Measurements from ENCODE around the gene OGFOD1. TPM values are rescaled to one million over a fixed set of nuclear protein-coding genes. Genes with fewer than 3 reads are reported as not detected.

The OGFOD1 gene
- total and polyA plus RNA-seq, 2 donors = 18.8 to 26.0 TPM

DNA sequence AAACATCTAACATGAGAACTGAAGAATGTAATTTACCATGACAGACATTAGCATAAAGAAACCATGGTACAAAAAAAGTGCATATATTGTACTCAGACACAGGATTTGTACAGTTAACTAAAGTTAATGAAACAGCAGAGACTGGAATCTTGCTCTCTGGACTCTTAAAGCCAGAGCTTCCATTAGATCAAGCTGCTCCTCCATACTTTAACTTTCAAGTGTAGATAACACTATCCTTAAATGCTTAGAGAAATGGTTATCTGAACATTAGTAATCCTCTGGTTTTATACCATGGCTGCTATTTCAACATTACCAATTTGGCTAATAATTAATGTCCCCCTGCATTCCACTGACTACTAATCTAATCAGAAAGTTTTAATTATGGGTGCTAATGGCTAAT is 3.3 kb upstream of the OGFOD1 start:
- no peak for DNase-seq (ENCODE audit: low read depth in 6 of 9, low spot score in 9 of 9)
- no peak overlapping the region for H3K27ac ChIP-seq (ENCODE audit: low read depth in 1 of 2, low read length in 1 of 2)
- peaks cover 19 to 21% of the 10 kb centered on the region in 2 donors for H3K4me1 ChIP-seq (ENCODE audit: control insufficient read depth in 2 of 2, insufficient read depth in 2 of 2, low read length in 2 of 2)
- peaks cover 10 to 31% of the 10 kb centered on the region in 2 donors for H3K36me3 ChIP-seq (ENCODE audit: control insufficient read depth in 2 of 2, insufficient read depth in 2 of 2, low read length in 1 of 2)
- H3K4me3 ChIP-seq (ENCODE audit: low read length in 2 of 2) = no peak overlapping the region
- no peaks in the 10 kb centered on the region for H3K27me3 ChIP-seq (ENCODE audit: control insufficient read depth in 2 of 2, insufficient read depth in 1 of 2, low read length in 1 of 2)
- peaks cover 0 to 3% of the 10 kb centered on the region in 2 donors for H3K9me3 ChIP-seq (ENCODE audit: control insufficient read depth in 2 of 2, insufficient read depth in 1 of 2, low read length in 1 of 2)

DNA sequence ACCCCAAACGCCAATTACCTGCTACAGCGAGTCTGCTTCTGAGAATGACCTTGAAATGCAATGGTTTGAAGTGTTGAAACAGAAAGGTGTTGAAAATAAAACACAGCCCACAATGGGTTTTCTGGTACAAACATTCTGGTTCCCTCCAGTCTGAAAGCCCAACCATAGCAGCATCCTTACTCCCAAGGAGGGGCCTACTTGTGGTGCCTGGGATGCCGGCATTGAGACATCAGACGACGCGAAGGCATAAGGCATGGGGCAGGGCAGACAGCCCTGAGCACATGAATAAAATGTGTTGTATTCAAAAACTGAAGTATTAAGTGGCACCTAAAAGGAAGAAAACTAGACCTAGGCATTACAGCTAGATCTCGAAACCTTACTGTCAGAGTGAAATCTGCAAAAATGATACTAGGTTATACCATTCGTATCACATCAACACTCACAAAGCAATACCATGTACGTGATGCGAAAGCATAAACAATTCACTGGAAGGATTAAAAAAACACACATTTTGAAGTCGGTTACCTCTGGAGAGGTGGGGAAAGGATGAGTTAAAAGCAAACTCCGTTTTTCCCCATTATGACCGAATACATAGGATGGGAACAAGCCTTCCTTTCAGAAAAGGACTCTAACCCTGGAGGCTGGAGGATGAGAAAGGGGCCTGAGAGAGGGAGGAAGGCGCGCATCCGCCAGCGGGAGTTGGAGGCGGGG is 924 bp upstream of the OGFOD1 start:
- peaks cover 0 to 3% of the 10 kb centered on the region in 2 donors for H3K9me3 ChIP-seq (ENCODE audit: control insufficient read depth in 2 of 2, insufficient read depth in 1 of 2, low read length in 1 of 2)
- peak overlapping the region; percentile 79 to 88 for H3K27ac ChIP-seq (ENCODE audit: low read depth in 1 of 2, low read length in 1 of 2)
- peaks cover 0 to 38% of the 10 kb centered on the region in 2 donors for H3K36me3 ChIP-seq (ENCODE audit: control insufficient read depth in 2 of 2, insufficient read depth in 2 of 2, low read length in 1 of 2)
- peaks cover 19 to 21% of the 10 kb centered on the region in 2 donors for H3K4me1 ChIP-seq (ENCODE audit: control insufficient read depth in 2 of 2, insufficient read depth in 2 of 2, low read length in 2 of 2)
- no peaks in the 10 kb centered on the region for H3K27me3 ChIP-seq (ENCODE audit: control insufficient read depth in 2 of 2, insufficient read depth in 1 of 2, low read length in 1 of 2)
- peak overlapping the region; percentile 66 to 98 for H3K4me3 ChIP-seq (ENCODE audit: low read length in 2 of 2)
- peak in 4 of 9 donors; percentile 30 to 69 (median 44) for DNase-seq (ENCODE audit: low read depth in 6 of 9, low spot score in 9 of 9)
- WGBS = 19% methylated on average over 18 of the region's 18 CpGs

DNA sequence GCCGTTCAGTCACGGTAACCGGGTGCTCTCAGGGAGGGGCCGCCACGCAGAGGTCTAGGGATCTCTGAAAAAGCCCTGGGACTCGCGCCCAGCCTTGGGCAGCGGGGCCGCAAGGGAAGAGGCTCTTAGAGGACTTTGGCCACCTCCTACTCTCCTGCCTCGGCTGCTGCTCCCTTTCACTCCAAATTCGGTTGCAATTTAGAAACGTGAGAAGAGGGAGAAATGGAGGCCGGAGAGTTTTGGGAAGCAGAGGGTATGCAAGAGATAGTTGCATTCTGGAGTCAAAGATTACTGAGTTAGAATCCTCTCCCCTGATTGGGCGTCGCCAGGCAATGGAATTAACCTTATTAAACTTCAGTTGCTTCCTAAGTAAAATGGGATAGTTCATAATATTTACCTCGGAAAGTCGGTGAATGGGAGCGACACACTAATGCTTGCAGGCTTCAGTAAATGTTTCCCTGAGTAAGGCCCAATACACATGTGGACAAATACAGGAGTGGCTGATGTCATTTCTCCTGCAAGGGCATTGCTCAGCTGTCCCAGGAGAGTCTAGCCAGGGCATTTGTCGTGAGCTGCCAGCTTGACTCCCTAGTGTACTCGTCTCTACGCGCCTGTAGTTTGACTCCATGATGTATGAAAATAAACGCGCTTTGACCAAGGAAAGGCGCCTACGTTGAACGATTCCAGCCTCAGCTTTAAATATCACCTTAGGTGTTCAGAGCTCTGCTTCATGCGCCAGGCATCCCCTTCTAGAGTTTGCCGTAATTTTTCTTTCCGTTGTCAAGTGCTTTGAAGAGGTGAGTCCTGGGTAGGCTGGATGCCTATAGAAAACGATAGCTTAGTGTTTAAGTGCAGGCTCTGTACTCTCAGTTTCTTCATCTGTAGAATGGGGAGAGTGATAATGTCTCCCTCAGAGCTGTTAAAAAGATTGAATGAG is 667 bp downstream of the OGFOD1 start:
- DNase-seq (ENCODE audit: low read depth in 6 of 9, low spot score in 9 of 9) = peak in 5 of 9 donors; percentile 3 to 37 (median 14)
- WGBS = 14% methylated on average over 31 of the region's 31 CpGs
- no peaks in the 10 kb centered on the region for H3K27me3 ChIP-seq (ENCODE audit: control insufficient read depth in 2 of 2, insufficient read depth in 1 of 2, low read length in 1 of 2)
- peaks cover 19 to 21% of the 10 kb centered on the region in 2 donors for H3K4me1 ChIP-seq (ENCODE audit: control insufficient read depth in 2 of 2, insufficient read depth in 2 of 2, low read length in 2 of 2)
- peaks cover 0 to 37% of the 10 kb centered on the region in 2 donors for H3K36me3 ChIP-seq (ENCODE audit: control insufficient read depth in 2 of 2, insufficient read depth in 2 of 2, low read length in 1 of 2)
- H3K9me3 ChIP-seq (ENCODE audit: control insufficient read depth in 2 of 2, insufficient read depth in 1 of 2, low read length in 1 of 2) = peaks cover 0 to 3% of the 10 kb centered on the region in 2 donors
- peak overlapping the region; percentile 75 to 88 for H3K27ac ChIP-seq (ENCODE audit: low read depth in 1 of 2, low read length in 1 of 2)
- H3K4me3 ChIP-seq (ENCODE audit: low read length in 2 of 2) = peak overlapping the region; percentile 66 to 98

DNA sequence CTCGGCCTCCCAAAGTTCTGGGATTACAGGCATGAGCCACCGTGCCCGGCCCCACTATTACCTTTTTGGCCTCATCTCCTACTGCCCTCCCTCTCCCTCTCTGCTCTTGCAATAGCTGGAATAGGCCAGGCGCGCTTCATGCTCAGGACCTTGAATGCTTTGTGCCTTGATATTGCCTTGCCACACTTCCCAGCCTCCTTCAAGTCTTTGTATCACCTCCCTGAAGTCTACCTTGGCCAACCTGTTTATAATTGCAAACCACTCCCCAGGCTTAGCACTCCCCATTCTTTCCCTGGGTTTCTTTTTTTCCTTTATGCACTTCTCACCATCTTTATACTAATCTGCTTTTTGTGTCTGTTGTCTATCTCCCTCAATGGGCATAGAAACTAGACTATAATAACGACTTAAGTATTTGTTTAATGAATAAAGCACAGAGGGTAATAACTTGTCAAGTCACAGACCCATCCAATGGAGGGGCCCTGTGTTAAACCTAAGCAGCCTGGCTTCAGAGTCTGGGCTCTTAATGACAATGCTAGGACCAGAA is 6.6 kb downstream of the OGFOD1 start:
- H3K36me3 ChIP-seq (ENCODE audit: control insufficient read depth in 2 of 2, insufficient read depth in 2 of 2, low read length in 1 of 2) = peaks cover 9 to 55% of the 10 kb centered on the region in 2 donors
- WGBS = 98% methylated on average over 6 of the region's 6 CpGs
- H3K4me1 ChIP-seq (ENCODE audit: control insufficient read depth in 2 of 2, insufficient read depth in 2 of 2, low read length in 2 of 2) = no peaks in the 10 kb centered on the region
- no peak overlapping the region for H3K27ac ChIP-seq (ENCODE audit: low read depth in 1 of 2, low read length in 1 of 2)
- no peaks in the 10 kb centered on the region for H3K27me3 ChIP-seq (ENCODE audit: control insufficient read depth in 2 of 2, insufficient read depth in 1 of 2, low read length in 1 of 2)
- no peak for DNase-seq (ENCODE audit: low read depth in 6 of 9, low spot score in 9 of 9)
- H3K9me3 ChIP-seq (ENCODE audit: control insufficient read depth in 2 of 2, insufficient read depth in 1 of 2, low read length in 1 of 2) = no peaks in the 10 kb centered on the region
- H3K4me3 ChIP-seq (ENCODE audit: low read length in 2 of 2) = no peak overlapping the region

DNA sequence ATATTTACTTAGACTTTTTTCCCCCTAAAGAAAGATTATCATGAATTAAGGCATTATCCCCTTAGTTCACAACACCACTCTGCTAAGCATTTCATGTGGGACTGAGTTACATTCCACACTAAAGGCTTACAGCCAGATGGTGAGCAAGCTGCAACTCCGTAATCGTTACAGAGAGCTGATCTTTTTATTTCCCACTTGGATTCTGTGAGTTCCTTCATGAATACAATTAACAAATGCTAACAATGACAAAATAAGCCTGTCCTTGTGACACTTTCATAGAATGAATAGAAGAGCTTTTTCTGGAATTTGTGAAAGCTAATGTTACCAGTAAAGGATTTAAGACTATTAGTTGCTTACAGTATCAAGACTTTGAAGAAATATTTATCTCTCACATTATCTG is 8.7 kb downstream of the OGFOD1 start:
- Histone ChIP-seq H3K4me3 (ENCODE audit: low read length in 2 of 2) (no peak overlapping the region), H3K27me3 (ENCODE audit: control insufficient read depth in 2 of 2, insufficient read depth in 1 of 2, low read length in 1 of 2) (no peaks in the 10 kb centered on the region), H3K36me3 (ENCODE audit: control insufficient read depth in 2 of 2, insufficient read depth in 2 of 2, low read length in 1 of 2) (peaks cover 9 to 47% of the 10 kb centered on the region in 2 donors), H3K27ac (ENCODE audit: low read depth in 1 of 2, low read length in 1 of 2) (no peak overlapping the region), H3K4me1 (ENCODE audit: control insufficient read depth in 2 of 2, insufficient read depth in 2 of 2, low read length in 2 of 2) (no peaks in the 10 kb centered on the region), H3K9me3 (ENCODE audit: control insufficient read depth in 2 of 2, insufficient read depth in 1 of 2, low read length in 1 of 2) (no peaks in the 10 kb centered on the region)
- no peak for DNase-seq (ENCODE audit: low read depth in 6 of 9, low spot score in 9 of 9)
- 94% methylated on average over 2 of the region's 2 CpGs for WGBS

DNA sequence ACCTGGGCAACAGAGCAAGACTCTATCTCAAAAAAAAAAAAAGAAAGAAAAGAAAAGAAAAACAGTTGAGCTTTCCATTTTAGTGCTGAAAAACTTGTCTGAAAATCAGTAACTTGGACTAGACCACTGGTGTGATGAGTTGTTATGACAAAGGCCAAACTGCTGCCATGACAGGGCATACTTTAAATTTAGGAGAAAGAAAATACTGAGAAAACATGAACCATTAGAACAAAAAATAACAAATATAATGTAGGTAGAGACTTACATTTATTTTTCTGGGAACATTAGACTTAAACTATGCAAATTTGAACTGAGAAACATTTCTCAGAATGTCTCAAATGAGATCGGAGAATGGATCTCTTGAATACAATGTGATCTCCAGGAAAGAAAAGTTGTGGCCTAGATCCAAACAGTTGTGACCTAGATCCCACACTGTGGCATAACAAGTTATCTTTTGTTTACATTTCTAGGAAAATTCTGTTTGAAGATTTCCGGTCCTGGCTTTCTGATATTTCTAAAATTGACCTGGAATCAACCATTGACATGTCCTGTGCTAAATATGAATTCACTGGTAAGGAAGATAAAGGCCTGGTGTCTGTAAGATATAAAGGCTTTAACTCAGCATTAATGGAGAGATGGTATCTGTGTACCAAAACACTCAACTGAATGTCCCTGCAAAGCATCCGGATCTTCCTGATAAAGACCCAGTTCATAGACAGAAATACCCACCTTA is 10.9 kb downstream of the OGFOD1 start:
- 96% methylated on average over 3 of the region's 3 CpGs for WGBS
- no peaks in the 10 kb centered on the region for H3K27me3 ChIP-seq (ENCODE audit: control insufficient read depth in 2 of 2, insufficient read depth in 1 of 2, low read length in 1 of 2)
- H3K4me1 ChIP-seq (ENCODE audit: control insufficient read depth in 2 of 2, insufficient read depth in 2 of 2, low read length in 2 of 2) = no peaks in the 10 kb centered on the region
- no peaks in the 10 kb centered on the region for H3K9me3 ChIP-seq (ENCODE audit: control insufficient read depth in 2 of 2, insufficient read depth in 1 of 2, low read length in 1 of 2)
- H3K36me3 ChIP-seq (ENCODE audit: control insufficient read depth in 2 of 2, insufficient read depth in 2 of 2, low read length in 1 of 2) = peaks cover 21 to 53% of the 10 kb centered on the region in 2 donors
- no peak for DNase-seq (ENCODE audit: low read depth in 6 of 9, low spot score in 9 of 9)
- no peak overlapping the region for H3K4me3 ChIP-seq (ENCODE audit: low read length in 2 of 2)
- H3K27ac ChIP-seq (ENCODE audit: low read depth in 1 of 2, low read length in 1 of 2) = no peak overlapping the region

DNA sequence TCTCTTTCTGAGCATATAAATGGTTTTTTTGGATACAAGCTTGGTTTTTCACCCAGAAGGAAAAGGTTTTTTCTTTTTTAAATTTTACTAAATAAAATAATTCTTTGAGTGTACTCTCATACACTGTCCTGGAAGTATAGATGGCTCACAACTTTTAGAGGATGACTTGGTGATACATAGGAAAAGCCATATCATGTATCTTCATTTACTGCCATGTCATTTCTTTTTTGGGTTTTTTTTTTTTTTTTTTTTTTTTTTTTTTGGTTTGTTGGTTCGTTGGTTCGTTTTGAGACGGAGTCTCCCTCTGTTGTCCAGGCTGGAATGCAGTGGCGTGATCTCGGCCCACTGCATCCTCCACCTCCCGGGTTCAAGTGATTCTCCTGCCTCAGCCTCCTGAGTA is 11.8 kb downstream of the OGFOD1 start:
- 100% methylated on average over 6 of the region's 6 CpGs for WGBS
- Histone ChIP-seq H3K27me3 (ENCODE audit: control insufficient read depth in 2 of 2, insufficient read depth in 1 of 2, low read length in 1 of 2) (no peaks in the 10 kb centered on the region), H3K27ac (ENCODE audit: low read depth in 1 of 2, low read length in 1 of 2) (no peak overlapping the region), H3K4me1 (ENCODE audit: control insufficient read depth in 2 of 2, insufficient read depth in 2 of 2, low read length in 2 of 2) (no peaks in the 10 kb centered on the region), H3K9me3 (ENCODE audit: control insufficient read depth in 2 of 2, insufficient read depth in 1 of 2, low read length in 1 of 2) (no peaks in the 10 kb centered on the region), H3K36me3 (ENCODE audit: control insufficient read depth in 2 of 2, insufficient read depth in 2 of 2, low read length in 1 of 2) (peaks cover 17 to 57% of the 10 kb centered on the region in 2 donors), H3K4me3 (ENCODE audit: low read length in 2 of 2) (no peak overlapping the region)
- DNase-seq (ENCODE audit: low read depth in 6 of 9, low spot score in 9 of 9) = no peak

DNA sequence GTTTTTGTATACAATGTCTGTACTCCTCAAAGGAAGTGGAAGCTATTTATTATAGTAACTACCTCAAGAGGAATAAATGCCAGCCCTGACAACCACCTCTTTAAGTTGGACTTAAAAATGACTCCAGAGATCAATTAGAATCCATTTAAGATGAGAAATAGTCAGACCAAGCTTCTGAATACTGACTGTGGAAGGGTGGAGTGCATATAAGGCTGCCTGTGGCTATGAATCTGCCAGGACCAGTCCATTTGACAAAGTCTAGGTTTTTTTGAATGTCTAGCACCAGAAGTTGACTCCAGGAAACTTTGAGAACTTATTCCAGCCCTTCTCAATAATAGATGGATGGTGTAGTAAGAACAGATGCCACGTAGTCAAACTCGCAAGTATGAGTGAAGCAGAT is 15.0 kb downstream of the OGFOD1 start:
- H3K27ac ChIP-seq (ENCODE audit: low read depth in 1 of 2, low read length in 1 of 2) = no peak overlapping the region

More for the DNA sequence above, 15.0 kb downstream of the OGFOD1 start:
- DNase-seq (ENCODE audit: low read depth in 6 of 9, low spot score in 9 of 9) = no peak
- H3K9me3 ChIP-seq (ENCODE audit: control insufficient read depth in 2 of 2, insufficient read depth in 1 of 2, low read length in 1 of 2) = no peaks in the 10 kb centered on the region
- H3K27me3 ChIP-seq (ENCODE audit: control insufficient read depth in 2 of 2, insufficient read depth in 1 of 2, low read length in 1 of 2) = no peaks in the 10 kb centered on the region
- no peaks in the 10 kb centered on the region for H3K4me1 ChIP-seq (ENCODE audit: control insufficient read depth in 2 of 2, insufficient read depth in 2 of 2, low read length in 2 of 2)
- peaks cover 31 to 65% of the 10 kb centered on the region in 2 donors for H3K36me3 ChIP-seq (ENCODE audit: control insufficient read depth in 2 of 2, insufficient read depth in 2 of 2, low read length in 1 of 2)
- H3K4me3 ChIP-seq (ENCODE audit: low read length in 2 of 2) = no peak overlapping the region
- WGBS = 98% methylated on average over 2 of the region's 2 CpGs
